HepG2 (cell line): ENCODE results near the gene TKFC. TPM values are rescaled to one million over a fixed set of nuclear protein-coding genes. Genes with fewer than 3 reads are reported as not detected.

ENCODE experiments used
- ATAC-seq: fragments of 200-7000 bp; cut with Tn5 transposase; 3 replicates; pipeline ENCODE4 v1.9.1; 2020; ENCODE audit warnings: mild to moderate bottlenecking, moderate library complexity
- BruUV-seq: library from RNA; stranded (reverse); fragments of 400-500 nt; replicated peaks from 2 replicates; lab custom pipeline; 2021; lab: Mats Ljungman, UMichigan
- CTCF ChIA-PET: fragments of 300-600 bp; formaldehyde crosslinking; extraction: SDS; loops from one replicate; lab custom pipeline; 2021; ENCODE audit warnings: low total read pairs, inconsistent platforms, low intra/inter-chr PET ratio; lab: Yijun Ruan, JAX
- POLR2A ChIA-PET: fragments of 350-600 bp; sonication (Branson Sonifier 250); formaldehyde crosslinking; loops from one replicate; lab custom pipeline; 2020; ENCODE audit warnings: antibody characterized with exemption, inconsistent platforms; lab: Yijun Ruan, JAX
- DNase-seq: peaks from one replicate; pipeline ENCODE4 v3.0.0-alpha.2; 2015; ENCODE audit warnings: low spot score
- FAIRE-seq: peaks from 3 replicates; lab custom pipeline; 2011; peaks lifted over from hg19 to GRCh38; lab: Jason Lieb, UNC
- H2AFZ ChIP-seq: one replicate; pipeline ENCODE4 v1.6.1; 2011; ENCODE audit warnings: low read length, inconsistent platforms
- H3K27ac ChIP-seq: fragments of 300-600 bp; 3 replicates; pipeline ENCODE4 v1.8.0; 2011; ENCODE audit warnings: mixed run types, mild to moderate bottlenecking, mixed read lengths, low read length, inconsistent platforms; ENCODE audit not compliant: insufficient read depth; ENCODE audit errors: extremely low read length
- H3K27me3 ChIP-seq, 2 experiments: fragments of 200-600 bp in 1 of 2; 2 replicates in 1 of 2; 3 replicates in 1 of 2; pipeline versions ENCODE4 v1.6.0 to v1.8.0; 2011; ENCODE audit warnings: low read length in 2 of 2, mild to moderate bottlenecking in 2 of 2, moderate library complexity in 2 of 2, inconsistent platforms in 1 of 2; ENCODE audit not compliant: insufficient read depth in 2 of 2, control insufficient read depth in 1 of 2
- H3K36me3 ChIP-seq, 2 experiments: fragments of 200-600 bp in 1 of 2; replicated peaks in 1 of 2; 2 replicates in 1 of 2; 3 replicates in 1 of 2; pipeline versions ENCODE4 v1.5.1 to v1.8.0; 2011; ENCODE audit warnings: low read length in 2 of 2, inconsistent platforms in 1 of 2; ENCODE audit not compliant: insufficient read depth in 2 of 2, control insufficient read depth in 1 of 2
- H3K4me1 ChIP-seq: 2 replicates; pipeline ENCODE4 v1.5.1; 2012; ENCODE audit warnings: low read length, inconsistent platforms; ENCODE audit not compliant: insufficient read depth
- H3K4me2 ChIP-seq: 2 replicates; pipeline ENCODE4 v1.6.0; 2011; ENCODE audit warnings: low read depth, low read length, inconsistent platforms
- H3K4me3 ChIP-seq, 3 experiments: fragments of 200-600 bp in 1 of 3; sonication (generic), shearing (Covaris generic) in 1 of 3; replicated peaks in 1 of 3; 2 replicates each; pipeline ENCODE4 v1.5.1; 2011 to 2016; ENCODE audit warnings: low read length in 3 of 3, inconsistent platforms in 2 of 3, low read depth in 2 of 3, mild to moderate bottlenecking in 2 of 3, control low read depth in 1 of 3, mixed read lengths in 1 of 3; ENCODE audit not compliant: insufficient read depth in 1 of 3
- H3K79me2 ChIP-seq: one replicate; pipeline ENCODE4 v1.6.1; 2011; ENCODE audit warnings: low read length, inconsistent platforms; ENCODE audit not compliant: insufficient read depth
- H3K9ac ChIP-seq: 2 replicates; pipeline ENCODE4 v1.6.0; 2011; ENCODE audit warnings: mild to moderate bottlenecking, low read depth, low read length, inconsistent platforms; ENCODE audit not compliant: insufficient read depth
- H3K9me3 ChIP-seq: 2 replicates; pipeline ENCODE4 v1.5.1; 2012; ENCODE audit warnings: mild to moderate bottlenecking, low read length
- H4K20me1 ChIP-seq: 2 replicates; pipeline ENCODE4 v1.6.0; 2011; ENCODE audit warnings: inconsistent platforms, mild to moderate bottlenecking, low read length, moderate library complexity; ENCODE audit not compliant: insufficient read depth
- CC2D1A ChIP-seq: sonication (generic); formaldehyde crosslinking; IDR thresholded peaks from 2 replicates; pipeline ENCODE4 v1.8.1; 2023; ENCODE audit warnings: mild to moderate bottlenecking, missing genetic modification reagents
- CREBL2 ChIP-seq: sonication (generic); formaldehyde crosslinking; IDR thresholded peaks from 2 replicates; pipeline ENCODE4 v1.8.1; 2023; ENCODE audit warnings: missing genetic modification reagents, mild to moderate bottlenecking, borderline replicate concordance
- ELF4 ChIP-seq: sonication (generic); formaldehyde crosslinking; IDR thresholded peaks from 2 replicates; pipeline ENCODE4 v1.5.0; 2020; ENCODE audit warnings: missing genetic modification reagents, mild to moderate bottlenecking, moderate library complexity, borderline replicate concordance
- FOXO1 ChIP-seq: sonication (generic); formaldehyde crosslinking; IDR thresholded peaks from 2 replicates; pipeline ENCODE4 v1.4.0; 2020; ENCODE audit warnings: missing genetic modification reagents
- GZF1 ChIP-seq: sonication (generic); formaldehyde crosslinking; IDR thresholded peaks from 2 replicates; pipeline ENCODE4 v1.5.1; 2020; ENCODE audit warnings: mild to moderate bottlenecking, missing genetic modification reagents
- JUN ChIP-seq: sonication (generic); formaldehyde crosslinking; IDR thresholded peaks from 2 replicates; pipeline ENCODE4 v1.4.0; 2020; ENCODE audit warnings: mild to moderate bottlenecking, missing genetic modification reagents
- LCORL ChIP-seq, 2 experiments: fragments of 450-650 bp in 1 of 2; sonication (generic) in 1 of 2; formaldehyde crosslinking in 1 of 2; IDR thresholded peaks; 2 replicates each; pipeline versions ENCODE4 v1.5.0 to v1.6.1; 2017 to 2020; ENCODE audit warnings: antibody characterized with exemption in 1 of 2, missing genetic modification reagents in 1 of 2
- MAF1 ChIP-seq: sonication (generic); formaldehyde crosslinking; IDR thresholded peaks from 2 replicates; pipeline ENCODE4 v1.5.0; 2020; ENCODE audit warnings: missing genetic modification reagents, borderline replicate concordance
- MAZ ChIP-seq, 2 experiments: sonication (generic) in 1 of 2; formaldehyde crosslinking in 1 of 2; IDR thresholded peaks; 2 replicates each; pipeline versions ENCODE4 v1.5.0 to v1.6.1; 2012 to 2020; ENCODE audit warnings: low read depth in 2 of 2, mild to moderate bottlenecking in 2 of 2, borderline replicate concordance in 1 of 2, improper control_type of control experiment in 1 of 2, low read length in 1 of 2, missing genetic modification reagents in 1 of 2, moderate library complexity in 1 of 2
- MXI1 ChIP-seq: IDR thresholded peaks from 3 replicates; pipeline ENCODE4 v1.6.1; 2012; ENCODE audit warnings: low read depth, low read length, inconsistent platforms, borderline replicate concordance
- MYC ChIP-seq: sonication (generic); formaldehyde crosslinking; IDR thresholded peaks from 2 replicates; pipeline ENCODE4 v1.9.0; 2021; ENCODE audit warnings: missing genetic modification reagents, borderline replicate concordance
- NCOA1 ChIP-seq: sonication (generic); formaldehyde crosslinking; IDR thresholded peaks from 2 replicates; pipeline ENCODE4 v1.9.0; 2021; ENCODE audit warnings: missing genetic modification reagents
- NFKBIZ ChIP-seq: IDR thresholded peaks from 2 replicates; pipeline ENCODE4 v1.6.1; 2018; ENCODE audit warnings: missing genetic modification reagents, missing compliant biosample characterization
- SOX6 ChIP-seq, 2 experiments: fragments of 450-650 bp in 1 of 2; sonication (generic) in 1 of 2; formaldehyde crosslinking in 1 of 2; IDR thresholded peaks; 2 replicates each; pipeline versions ENCODE4 v1.4.0 to v1.6.1; 2017 to 2020; ENCODE audit warnings: antibody characterized with exemption in 1 of 2, mild to moderate bottlenecking in 1 of 2, missing genetic modification reagents in 1 of 2
- UBTF ChIP-seq: sonication (generic); formaldehyde crosslinking; IDR thresholded peaks from 2 replicates; pipeline ENCODE4 v1.4.0; 2020; ENCODE audit warnings: mild to moderate bottlenecking, missing genetic modification reagents
- ZFP1 ChIP-seq: IDR thresholded peaks from 2 replicates; pipeline ENCODE4 v1.6.1; 2016
- ZNF138 ChIP-seq: sonication (generic); formaldehyde crosslinking; IDR thresholded peaks from 2 replicates; pipeline ENCODE4 v1.5.0; 2020; ENCODE audit warnings: mild to moderate bottlenecking, low read depth, missing genetic modification reagents
- ZNF263 ChIP-seq: sonication (generic); formaldehyde crosslinking; IDR thresholded peaks from 2 replicates; pipeline ENCODE4 v1.4.0; 2020; ENCODE audit warnings: missing genetic modification reagents
- ZNF441 ChIP-seq: sonication (generic); formaldehyde crosslinking; IDR thresholded peaks from 2 replicates; pipeline ENCODE4 v1.7.0; 2021; ENCODE audit warnings: missing genetic modification reagents, borderline replicate concordance
- ZNF510 ChIP-seq: sonication (generic); formaldehyde crosslinking; IDR thresholded peaks from 2 replicates; pipeline ENCODE4 v1.4.0; 2020; ENCODE audit warnings: low read depth, mild to moderate bottlenecking, missing genetic modification reagents
- ZSCAN20 ChIP-seq: sonication (generic); formaldehyde crosslinking; IDR thresholded peaks from 2 replicates; pipeline ENCODE4 v1.4.0; 2020; ENCODE audit warnings: missing genetic modification reagents, mild to moderate bottlenecking, borderline replicate concordance
- WGBS: methylation state at CpG from one replicate; pipeline ENCODE4 v1.1.6; 2017; ENCODE audit warnings: low lambda C conversion rate; 5-methylcytosine and 5-hydroxymethylcytosine counted together
- in situ Hi-C: cut with HindIII; loops from 2 replicates; pipeline ENCODE4 v1.10.0; 2017; ENCODE audit warnings: low pct_unique_long_range_greater_than_20kb; ENCODE audit not compliant: extremely low pct_ligation_motif_present
- intact Hi-C: fragments of 100-400 bp; cut with micrococcal nuclease; formaldehyde crosslinking; loops from one replicate; pipeline ENCODE4 v1.10.0; 2022; ENCODE audit not compliant: unreplicated experiment
- polyA plus RNA-seq, 8 experiments: library from polyadenylated mRNA; depleted of rRNA in 3 of 8; stranded (reverse) in 7 of 8; unstranded in 1 of 8; fragments of >200 nt; fragmentation: Illumina TruSeq in 4 of 8; extraction: Trizol in 4 of 8; gene quantifications; 2 replicates each; pipeline versions ENCODE4 v1.2.1 to v1.2.3, GENCODE V29; 2011 to 2016; ENCODE audit warnings: low read depth in 4 of 8, missing spikeins in 1 of 8, mixed read lengths in 1 of 8; ENCODE audit not compliant: insufficient read depth in 1 of 8
- total RNA-seq, 5 experiments: library from RNA; depleted of rRNA; stranded (reverse); fragments of >200 nt; fragmentation: Illumina TruSeq; extraction: Trizol; gene quantifications; 2 replicates each; pipeline ENCODE4 v1.2.3, GENCODE V29; 2016; ENCODE audit warnings: low read depth in 1 of 5

The TKFC gene
- total and polyA plus RNA-seq, 2 of the 13 experiments (the other 11 are each of a cell fraction or from before 2014, with no cell fraction given), result 147 to 197 TPM

- H3K4me1 ChIP-seq, result peaks cover 36% of the 10 kb centered on the region
- peak within 1 kb of the TSS; percentile 74 to 80 (median 80) for H3K4me3 ChIP-seq
- H3K4me2 ChIP-seq, result peak within 1 kb of the TSS; percentile 81
- peak; percentile 96 for ATAC-seq
- H4K20me1 ChIP-seq, result no peaks in the 10 kb centered on the region
- no peaks in the 10 kb centered on the region for H3K9me3 ChIP-seq
- TSS peak; percentile 70 for BruUV-seq
- DNase-seq, result peak; percentile 89
- H3K27ac ChIP-seq, result peak within 1 kb of the TSS; percentile 98
- peak within 1 kb of the TSS; percentile 98 for H3K9ac ChIP-seq
- CTCF ChIA-PET, result no interaction called here
- peak within 1 kb of the TSS; percentile 32 for H2AFZ ChIP-seq
- POLR2A ChIA-PET, result interaction anchor here (0.8 to 9.9 kb wide), 24 partner anchors 8 to 95 kb away, joined by 3 to 146 read pairs (median 8); partner anchors contain the start of genes CPSF7, DDB1, SDHAF2 and TKFC
- in situ Hi-C loops, result no loop called here
- peaks cover 6 to 23% of the 10 kb centered on the region in 2 experiments for H3K36me3 ChIP-seq
- H3K79me2 ChIP-seq, result peaks cover 17% of the 10 kb centered on the region
- no peaks in the 10 kb centered on the region; a peak in 1 of 5 replicates for H3K27me3 ChIP-seq
- FAIRE-seq, result peak; percentile 66
- intact Hi-C loops, result loop anchor here (2.0 kb wide), 1 partner anchor 27 kb away; no protein-coding TSS in a partner anchor
- 1% methylated on average over 34 of the region's 63 CpGs for WGBS
- TF ChIP-seq ZNF510 (CRISPR knock-in tag), result peak; percentile 92
- TF ChIP-seq ZNF263 (CRISPR knock-in tag), result peak; percentile 44; the same call in 1 of the 2 replicates
- TF ChIP-seq LCORL (IDR thresholded peaks at IDR 0.05), result no peak
- peak; percentile 74 for TF ChIP-seq LCORL (CRISPR knock-in tag; IDR thresholded peaks at IDR 0.05)
- 0 out of 2 replicates have a peak, but pooled peaks have one; percentile 12 for TF ChIP-seq CREBL2 (CRISPR knock-in tag)
- TF ChIP-seq UBTF (CRISPR knock-in tag), result peak; percentile 89
- peak; percentile 73; the same call in 1 of the 3 replicates for TF ChIP-seq MXI1
- TF ChIP-seq FOXO1 (CRISPR knock-in tag), result 0 out of 2 replicates have a peak, but pooled peaks have one; percentile 46
- TF ChIP-seq ZFP1 (CRISPR knock-in tag), result peak; percentile 77
- peak; percentile 58 for TF ChIP-seq MAF1 (CRISPR knock-in tag)
- peak; percentile 92 for TF ChIP-seq ZSCAN20 (CRISPR knock-in tag)
- TF ChIP-seq MYC, result peak; percentile 84
- TF ChIP-seq ZNF138 (CRISPR knock-in tag), result peak; percentile 77
- no peak for TF ChIP-seq MAZ (IDR thresholded peaks at IDR 0.05; ENCODE audit: borderline replicate concordance, low read depth, low read length)
- TF ChIP-seq MAZ (CRISPR knock-in tag; IDR thresholded peaks at IDR 0.05; ENCODE audit: low read depth), result peak; percentile 72; the same call in 1 of the 2 replicates
- no peak for TF ChIP-seq JUN (CRISPR knock-in tag)
- no peak for TF ChIP-seq SOX6 (IDR thresholded peaks at IDR 0.05)
- TF ChIP-seq SOX6 (CRISPR knock-in tag; IDR thresholded peaks at IDR 0.05), result peak; percentile 58
- TF ChIP-seq NFKBIZ (CRISPR knock-in tag), result peak; percentile 92
- peak; percentile 54; the same call in 1 of the 2 replicates for TF ChIP-seq ELF4 (CRISPR knock-in tag)
- TF ChIP-seq CC2D1A, result 0 out of 2 replicates have a peak, but pooled peaks have one; percentile 27
- peak; percentile 48; the same call in 1 of the 2 replicates for TF ChIP-seq ZNF441 (CRISPR knock-in tag)
- no peak for TF ChIP-seq GZF1 (CRISPR knock-in tag)
- peak; percentile 87; the same call in 1 of the 2 replicates for TF ChIP-seq NCOA1
Measured at GRCh38 chr11:61361741-61362541, 28.9 kb downstream of the TKFC start, which contains the start of the genes CYB561A3 and TMEM138. Gene CYB561A3, minus strand, starts transcription at chr11:61361882. Its CDS starts 5,169 bp downstream, at chr11:61356713. Gene TMEM138, plus strand, starts transcription at chr11:61362374. Its CDS starts 2,017 bp downstream, at chr11:61364391.
